ENCODE data around the gene KCP. TPM values are rescaled to one million over a fixed set of nuclear protein-coding genes. Genes with fewer than 3 reads are reported as not detected.

The KCP gene
- total RNA-seq, result under 0.01 TPM in 1 of 2 replicates, not detected in the other

GRCh38 chr7:128910569-128910945 is at the start of gene KCP:
KCP (minus strand) TSS chr7:128910709; CDS start chr7:128910676, 33 bp downstream.

DNA sequence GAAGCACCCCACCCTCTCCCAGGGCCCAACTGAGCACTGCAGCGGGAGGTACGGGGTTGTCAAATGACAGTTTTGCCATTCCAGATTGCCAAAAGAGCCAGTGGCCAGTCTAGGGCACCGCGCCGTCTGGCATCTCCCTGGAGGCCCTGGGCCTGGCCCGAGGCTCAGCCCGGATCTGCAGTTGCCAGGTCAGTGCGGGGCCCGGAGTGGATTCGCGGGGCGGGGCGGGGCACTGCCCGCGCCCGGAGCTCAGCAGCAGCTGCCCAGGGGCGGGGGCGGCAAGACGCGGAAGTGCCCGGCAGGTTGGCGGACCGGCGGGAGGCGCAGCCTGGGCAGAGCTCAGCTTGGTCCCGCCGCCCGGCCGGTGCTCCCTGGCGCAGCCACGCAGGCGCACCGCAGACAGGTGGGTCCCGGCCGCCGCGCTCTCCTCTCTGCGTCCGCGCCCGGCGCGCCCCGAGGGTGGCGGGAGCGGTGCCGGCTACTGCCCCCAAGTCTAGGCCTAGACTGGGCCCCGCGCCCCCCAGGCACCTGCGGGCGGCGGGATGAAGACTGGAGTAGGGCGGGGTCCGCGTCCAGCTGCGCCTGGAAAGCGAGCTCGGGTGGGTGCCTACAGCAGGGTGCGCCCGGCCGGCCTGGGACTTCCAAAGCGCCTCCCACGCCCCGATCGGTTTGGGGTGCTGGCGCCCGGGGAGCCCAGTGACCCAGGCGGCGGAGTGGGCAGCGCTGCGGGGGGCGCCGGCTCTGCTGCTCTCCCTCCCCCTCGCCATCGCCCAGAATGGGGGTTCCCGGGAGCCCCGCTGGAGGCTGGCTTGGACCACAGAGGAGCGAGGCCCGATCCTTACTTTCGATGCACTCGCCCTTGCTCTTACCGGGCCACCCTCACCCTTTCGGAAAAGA is 27.4 kb upstream of the KCP start, which contains the start of gene IRF5:
Gene IRF5, plus strand, starts transcription at position 281 of the 897 bp plus-strand sequence. CDS start 4,155 bp downstream, outside the sequence.

DNA sequence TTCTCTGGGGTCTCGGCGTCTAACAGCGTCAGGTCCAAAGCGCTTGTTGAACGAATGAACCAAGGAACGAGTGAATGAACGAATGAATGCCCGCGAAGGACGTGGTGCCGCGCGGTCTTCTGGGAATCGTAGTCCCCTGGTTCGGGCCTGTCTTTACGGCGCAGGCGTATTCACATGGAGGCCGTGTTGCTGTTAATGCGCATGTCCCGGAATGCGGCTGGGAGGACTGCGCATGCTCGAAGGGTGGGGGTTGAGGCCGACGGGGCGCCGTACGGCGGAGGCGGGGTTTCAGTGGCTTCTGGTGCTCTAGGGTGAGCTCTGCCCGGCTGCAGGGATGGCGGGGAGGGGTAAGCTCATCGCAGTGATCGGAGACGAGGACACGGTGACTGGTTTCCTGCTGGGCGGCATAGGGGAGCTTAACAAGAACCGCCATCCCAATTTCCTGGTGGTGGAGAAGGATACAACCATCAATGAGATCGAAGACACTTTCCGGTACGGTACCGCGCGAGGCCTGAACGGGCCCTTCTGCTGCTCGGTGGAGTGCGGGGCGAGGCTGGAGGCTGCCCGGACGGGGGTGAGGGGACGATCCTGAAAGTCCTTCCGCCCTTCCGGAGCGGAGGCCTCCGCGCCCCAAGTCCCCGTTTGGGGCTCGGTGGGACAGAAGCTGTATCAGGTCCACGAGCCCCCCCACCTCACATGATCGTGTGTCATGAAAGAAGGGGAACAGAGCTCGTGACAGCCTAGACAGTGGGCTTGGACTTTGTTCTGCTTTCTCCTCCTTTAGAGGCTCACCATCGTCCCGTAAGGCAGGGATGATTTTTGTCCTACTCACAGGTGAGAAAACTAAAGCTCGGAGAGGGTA is 47.7 kb downstream of the KCP start, which contains the start of gene ATP6V1F:
Gene ATP6V1F, plus strand, starts transcription at position 286 of the 862 bp plus-strand sequence. Its CDS starts 49 bp downstream, at position 335.

DNA sequence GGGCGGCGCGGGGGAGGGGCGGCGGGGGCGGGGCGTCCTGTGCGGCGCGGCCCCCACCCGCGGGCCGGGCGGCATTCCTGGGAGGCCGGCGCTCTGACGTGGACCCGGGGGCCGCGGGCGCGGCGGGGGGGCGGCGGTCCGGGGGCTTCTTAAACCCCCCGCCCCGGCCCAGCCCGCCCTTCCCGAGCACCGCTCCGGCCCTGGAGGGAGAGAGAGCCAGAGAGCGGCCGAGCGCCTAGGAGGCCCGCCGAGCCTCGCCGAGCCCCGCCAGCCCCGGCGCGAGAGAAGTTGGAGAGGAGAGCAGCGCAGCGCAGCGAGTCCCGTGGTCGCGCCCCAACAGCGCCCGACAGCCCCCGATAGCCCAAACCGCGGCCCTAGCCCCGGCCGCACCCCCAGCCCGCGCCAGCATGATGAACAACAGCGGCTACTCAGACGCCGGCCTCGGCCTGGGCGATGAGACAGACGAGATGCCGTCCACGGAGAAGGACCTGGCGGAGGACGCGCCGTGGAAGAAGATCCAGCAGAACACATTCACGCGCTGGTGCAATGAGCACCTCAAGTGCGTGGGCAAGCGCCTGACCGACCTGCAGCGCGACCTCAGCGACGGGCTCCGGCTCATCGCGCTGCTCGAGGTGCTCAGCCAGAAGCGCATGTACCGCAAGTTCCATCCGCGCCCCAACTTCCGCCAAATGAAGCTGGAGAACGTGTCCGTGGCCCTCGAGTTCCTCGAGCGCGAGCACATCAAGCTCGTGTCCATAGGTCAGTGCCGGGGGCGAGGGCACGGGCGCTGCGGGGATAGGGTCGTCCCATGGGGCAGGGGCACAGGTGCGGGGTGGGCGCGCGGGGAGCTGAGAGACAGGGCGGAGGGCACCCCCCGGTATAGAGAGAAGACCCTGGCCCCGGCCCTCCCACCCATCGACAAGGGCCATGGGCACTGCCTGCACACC is 80.0 kb downstream of the KCP start, which contains the start of gene FLNC:
Gene FLNC, plus strand, starts transcription at position 176 of the 947 bp plus-strand sequence. Its CDS starts 232 bp downstream, at position 408.

Other genes with a start within 250 kb of the KCP start
- 0.32 and 0.46 TPM in 2 replicates for gene GARIN1A, start 238.4 kb downstream of the KCP start, total RNA-seq
- gene CALU, start 171.3 kb downstream of the KCP start, total RNA-seq, result 560 and 563 TPM in 2 replicates
- gene OPN1SW, start 134.9 kb downstream of the KCP start, total RNA-seq, result not detected in 2 replicates
- gene CCDC136, start 118.7 kb downstream of the KCP start, total RNA-seq, result 1.6 and 3.8 TPM in 2 replicates
- 66.6 and 74.8 TPM in 2 replicates for gene FLNC, start 80.3 kb downstream of the KCP start, total RNA-seq
- 115 and 150 TPM in 2 replicates for gene ATP6V1F, start 47.9 kb downstream of the KCP start, total RNA-seq
- gene IRF5, start 27.2 kb upstream of the KCP start, total RNA-seq, result 0.32 and 1.7 TPM in 2 replicates
- gene TNPO3, start 144.4 kb upstream of the KCP start, total RNA-seq, result 64.3 and 67.9 TPM in 2 replicates
- 0.30 and 0.65 TPM in 2 replicates for gene TSPAN33, start 234.0 kb upstream of the KCP start, total RNA-seq

All from epithelial cell of umbilical artery (primary cell).